ENCODE results near the gene CFAP20DC. TPM values are rescaled to one million over a fixed set of nuclear protein-coding genes. Genes with fewer than 3 reads are reported as not detected.
"Not testable (repeated sequence)": the region's sequence is repeated elsewhere in the genome, so short reads cannot be mapped to it uniquely, and the experiment has no call there.

The CFAP20DC gene
- total and polyA plus RNA-seq, 2 experiments from 2014 or later = 7.4 to 11.4 TPM

GRCh38 chr3:59050811-59051414 lies 1.1 kb upstream of the CFAP20DC start:
- H3K4me3 ChIP-seq; H3K36me3 Mint-ChIP-seq (ENCODE audit: low read depth); DNase-seq (ENCODE audit: low spot score); H2AFZ ChIP-seq; H4K20me1 ChIP-seq (replicated peaks; ENCODE audit: insufficient read depth); H3K27ac ChIP-seq (ENCODE audit: low read depth); H3K4me2 ChIP-seq; ATAC-seq; H3K79me2 ChIP-seq (replicated peaks; ENCODE audit: insufficient read depth); H3K27me3 ChIP-seq (ENCODE audit: insufficient read depth); H3K27me3 Mint-ChIP-seq (ENCODE audit: insufficient read depth, low read depth, poor library complexity); H3K36me3 ChIP-seq (ENCODE audit: insufficient read depth); H3K4me3 Mint-ChIP-seq; H3K9me2 ChIP-seq (ENCODE audit: insufficient read depth); H3K9me3 Mint-ChIP-seq; H3K27ac Mint-ChIP-seq; H3F3A ChIP-seq (replicated peaks; ENCODE audit: low read depth): not testable (repeated sequence)
- H3K4me1 Mint-ChIP-seq = peaks cover 10% of the 10 kb centered on the region
- H3K4me1 ChIP-seq (ENCODE audit: insufficient read depth) = peaks cover 22% of the 10 kb centered on the region

GRCh38 chr3:59046839-59047238 lies 3.0 kb downstream of the CFAP20DC start:
- Histone ChIP-seq H3K4me2 (no peak overlapping the region), H3K27ac (ENCODE audit: low read depth) (no peak overlapping the region), H3K4me3 (no peak overlapping the region), H3K9me2 (ENCODE audit: insufficient read depth) (no peaks in the 10 kb centered on the region), H3K79me2 (replicated peaks; ENCODE audit: insufficient read depth) (no peaks in the 10 kb centered on the region), H3K27me3 (ENCODE audit: insufficient read depth) (no peaks in the 10 kb centered on the region; the same call in 1 of the 2 replicates), H2AFZ (no peak overlapping the region), H4K20me1 (replicated peaks; ENCODE audit: insufficient read depth) (no peaks in the 10 kb centered on the region), H3K4me1 (ENCODE audit: insufficient read depth) (peaks cover 22% of the 10 kb centered on the region), H3K36me3 (ENCODE audit: insufficient read depth) (no peaks in the 10 kb centered on the region), H3F3A (replicated peaks; ENCODE audit: low read depth) (no peaks in the 10 kb centered on the region)
- no peaks in the 10 kb centered on the region for H3K36me3 Mint-ChIP-seq (ENCODE audit: low read depth)
- no peak for ATAC-seq
- H3K4me1 Mint-ChIP-seq = peaks cover 10% of the 10 kb centered on the region
- H3K27ac Mint-ChIP-seq = no peak overlapping the region
- peaks cover 3% of the 10 kb centered on the region; the same call in 1 of the 3 replicates for H3K9me3 Mint-ChIP-seq
- no peaks in the 10 kb centered on the region for H3K27me3 Mint-ChIP-seq (ENCODE audit: insufficient read depth, low read depth, poor library complexity)
- DNase-seq (ENCODE audit: low spot score) = no peak
- no peak overlapping the region for H3K4me3 Mint-ChIP-seq
- no peak for TF ChIP-seq EZH2phosphoT487 (IDR thresholded peaks at IDR 0.05; ENCODE audit: unreplicated experiment)
- TF ChIP-seq CTCF (conservative IDR thresholded peaks at IDR 0.05; ENCODE audit: low read depth in 2 of 2) = no peak
- TF ChIP-seq CREB1 (CRISPR knock-in tag; IDR thresholded peaks at IDR 0.05; ENCODE audit: low read depth) = no peak
- no peak for TF ChIP-seq STAT1 (IDR thresholded peaks at IDR 0.05; ENCODE audit: unreplicated experiment)
- TF ChIP-seq, protein P1, sequence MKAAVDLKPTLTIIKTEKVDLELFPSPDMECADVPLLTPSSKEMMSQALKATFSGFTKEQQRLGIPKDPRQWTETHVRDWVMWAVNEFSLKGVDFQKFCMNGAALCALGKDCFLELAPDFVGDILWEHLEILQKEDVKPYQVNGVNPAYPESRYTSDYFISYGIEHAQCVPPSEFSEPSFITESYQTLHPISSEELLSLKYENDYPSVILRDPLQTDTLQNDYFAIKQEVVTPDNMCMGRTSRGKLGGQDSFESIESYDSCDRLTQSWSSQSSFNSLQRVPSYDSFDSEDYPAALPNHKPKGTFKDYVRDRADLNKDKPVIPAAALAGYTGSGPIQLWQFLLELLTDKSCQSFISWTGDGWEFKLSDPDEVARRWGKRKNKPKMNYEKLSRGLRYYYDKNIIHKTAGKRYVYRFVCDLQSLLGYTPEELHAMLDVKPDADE (IDR thresholded peaks at IDR 0.05) = no peak
- TF ChIP-seq JUNB (IDR thresholded peaks at IDR 0.05; ENCODE audit: unreplicated experiment) = no peak
- TF ChIP-seq, protein P2, sequence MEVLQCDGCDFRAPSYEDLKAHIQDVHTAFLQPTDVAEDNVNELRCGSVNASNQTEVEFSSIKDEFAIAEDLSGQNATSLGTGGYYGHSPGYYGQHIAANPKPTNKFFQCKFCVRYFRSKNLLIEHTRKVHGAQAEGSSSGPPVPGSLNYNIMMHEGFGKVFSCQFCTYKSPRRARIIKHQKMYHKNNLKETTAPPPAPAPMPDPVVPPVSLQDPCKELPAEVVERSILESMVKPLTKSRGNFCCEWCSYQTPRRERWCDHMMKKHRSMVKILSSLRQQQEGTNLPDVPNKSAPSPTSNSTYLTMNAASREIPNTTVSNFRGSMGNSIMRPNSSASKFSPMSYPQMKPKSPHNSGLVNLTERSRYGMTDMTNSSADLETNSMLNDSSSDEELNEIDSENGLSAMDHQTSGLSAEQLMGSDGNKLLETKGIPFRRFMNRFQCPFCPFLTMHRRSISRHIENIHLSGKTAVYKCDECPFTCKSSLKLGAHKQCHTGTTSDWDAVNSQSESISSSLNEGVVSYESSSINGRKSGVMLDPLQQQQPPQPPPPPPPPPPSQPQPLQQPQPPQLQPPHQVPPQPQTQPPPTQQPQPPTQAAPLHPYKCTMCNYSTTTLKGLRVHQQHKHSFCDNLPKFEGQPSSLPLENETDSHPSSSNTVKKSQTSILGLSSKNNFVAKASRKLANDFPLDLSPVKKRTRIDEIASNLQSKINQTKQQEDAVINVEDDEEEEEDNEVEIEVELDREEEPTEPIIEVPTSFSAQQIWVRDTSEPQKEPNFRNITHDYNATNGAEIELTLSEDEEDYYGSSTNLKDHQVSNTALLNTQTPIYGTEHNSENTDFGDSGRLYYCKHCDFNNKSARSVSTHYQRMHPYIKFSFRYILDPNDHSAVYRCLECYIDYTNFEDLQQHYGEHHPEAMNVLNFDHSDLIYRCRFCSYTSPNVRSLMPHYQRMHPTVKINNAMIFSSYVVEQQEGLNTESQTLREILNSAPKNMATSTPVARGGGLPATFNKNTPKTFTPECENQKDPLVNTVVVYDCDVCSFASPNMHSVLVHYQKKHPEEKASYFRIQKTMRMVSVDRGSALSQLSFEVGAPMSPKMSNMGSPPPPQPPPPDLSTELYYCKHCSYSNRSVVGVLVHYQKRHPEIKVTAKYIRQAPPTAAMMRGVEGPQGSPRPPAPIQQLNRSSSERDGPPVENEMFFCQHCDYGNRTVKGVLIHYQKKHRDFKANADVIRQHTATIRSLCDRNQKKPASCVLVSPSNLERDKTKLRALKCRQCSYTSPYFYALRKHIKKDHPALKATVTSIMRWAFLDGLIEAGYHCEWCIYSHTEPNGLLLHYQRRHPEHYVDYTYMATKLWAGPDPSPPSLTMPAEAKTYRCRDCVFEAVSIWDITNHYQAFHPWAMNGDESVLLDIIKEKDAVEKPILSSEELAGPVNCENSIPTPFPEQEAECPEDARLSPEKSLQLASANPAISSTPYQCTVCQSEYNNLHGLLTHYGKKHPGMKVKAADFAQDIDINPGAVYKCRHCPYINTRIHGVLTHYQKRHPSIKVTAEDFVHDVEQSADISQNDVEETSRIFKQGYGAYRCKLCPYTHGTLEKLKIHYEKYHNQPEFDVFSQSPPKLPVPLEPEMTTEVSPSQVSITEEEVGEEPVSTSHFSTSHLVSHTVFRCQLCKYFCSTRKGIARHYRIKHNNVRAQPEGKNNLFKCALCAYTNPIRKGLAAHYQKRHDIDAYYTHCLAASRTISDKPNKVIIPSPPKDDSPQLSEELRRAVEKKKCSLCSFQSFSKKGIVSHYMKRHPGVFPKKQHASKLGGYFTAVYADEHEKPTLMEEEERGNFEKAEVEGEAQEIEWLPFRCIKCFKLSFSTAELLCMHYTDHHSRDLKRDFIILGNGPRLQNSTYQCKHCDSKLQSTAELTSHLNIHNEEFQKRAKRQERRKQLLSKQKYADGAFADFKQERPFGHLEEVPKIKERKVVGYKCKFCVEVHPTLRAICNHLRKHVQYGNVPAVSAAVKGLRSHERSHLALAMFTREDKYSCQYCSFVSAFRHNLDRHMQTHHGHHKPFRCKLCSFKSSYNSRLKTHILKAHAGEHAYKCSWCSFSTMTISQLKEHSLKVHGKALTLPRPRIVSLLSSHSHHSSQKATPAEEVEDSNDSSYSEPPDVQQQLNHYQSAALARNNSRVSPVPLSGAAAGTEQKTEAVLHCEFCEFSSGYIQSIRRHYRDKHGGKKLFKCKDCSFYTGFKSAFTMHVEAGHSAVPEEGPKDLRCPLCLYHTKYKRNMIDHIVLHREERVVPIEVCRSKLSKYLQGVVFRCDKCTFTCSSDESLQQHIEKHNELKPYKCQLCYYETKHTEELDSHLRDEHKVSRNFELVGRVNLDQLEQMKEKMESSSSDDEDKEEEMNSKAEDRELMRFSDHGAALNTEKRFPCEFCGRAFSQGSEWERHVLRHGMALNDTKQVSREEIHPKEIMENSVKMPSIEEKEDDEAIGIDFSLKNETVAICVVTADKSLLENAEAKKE (CRISPR knock-in tag; IDR thresholded peaks at IDR 0.05) = no peak
- TF ChIP-seq EZH2 (IDR thresholded peaks at IDR 0.05; ENCODE audit: low read depth, unreplicated experiment) = no peak
- TF ChIP-seq NANOG (IDR thresholded peaks at IDR 0.05; ENCODE audit: borderline replicate concordance) = no peak
